WTC11 (cell line): ENCODE results near the gene CXorf58. TPM values are rescaled to one million over a fixed set of nuclear protein-coding genes. Genes with fewer than 3 reads are reported as not detected.

ENCODE experiments used
- ATAC-seq: fragments of 200-7000 bp; cut with Tn5 transposase; 2 replicates; pipeline ENCODE4 v1.10.0; 2021; ENCODE audit warnings: mild to moderate bottlenecking, moderate library complexity
- CTCF ChIA-PET: fragments of 300-600 bp; sonication (Branson Sonifier 250); formaldehyde crosslinking; loops from one replicate; lab custom pipeline; 2021; ENCODE audit warnings: antibody characterized with exemption; lab: Charles Lee
- POLR2A ChIA-PET: fragments of 350-600 bp; sonication (Branson Sonifier 250); formaldehyde crosslinking; loops from one replicate; lab custom pipeline; 2021; ENCODE audit warnings: antibody characterized with exemption; lab: Charles Lee
- DNase-seq: peaks from one replicate; pipeline ENCODE4 v3.0.0; 2021; ENCODE audit warnings: low spot score
- H3K27ac Mint-ChIP-seq: 2 replicates; pipeline ENCODE4 v1.8.0; 2021; ENCODE audit warnings: mixed read lengths
- H3K27me3 Mint-ChIP-seq: 2 replicates; pipeline ENCODE4 v1.8.0; 2021; ENCODE audit warnings: low read depth, mild to moderate bottlenecking, moderate library complexity, mixed read lengths
- H3K36me3 Mint-ChIP-seq: 2 replicates; pipeline ENCODE4 v1.8.0; 2021; ENCODE audit warnings: mixed read lengths
- H3K4me1 Mint-ChIP-seq: 2 replicates; pipeline ENCODE4 v1.8.0; 2022; ENCODE audit warnings: mixed read lengths
- H3K4me3 Mint-ChIP-seq: 2 replicates; pipeline ENCODE4 v1.8.0; 2021; ENCODE audit warnings: mild to moderate bottlenecking, moderate library complexity, mixed read lengths
- H3K9me3 Mint-ChIP-seq: 2 replicates; pipeline ENCODE4 v1.8.0; 2021; ENCODE audit warnings: mixed read lengths
- CBFB ChIP-seq: sonication (generic); formaldehyde crosslinking; IDR thresholded peaks from 2 replicates; pipeline ENCODE4 v1.8.1; 2022; ENCODE audit warnings: mild to moderate bottlenecking, low read depth, missing genetic modification reagents
- HMGA2 ChIP-seq: fragments of 250-450 bp; sonication (Bioruptor Pico); IDR thresholded peaks from 2 replicates; pipeline ENCODE4 v1.4.0; 2021; ENCODE audit warnings: mild to moderate bottlenecking, moderate library complexity
- JUN ChIP-seq: sonication (generic); formaldehyde crosslinking; IDR thresholded peaks from 2 replicates; pipeline ENCODE4 v1.8.0; 2023; ENCODE audit warnings: mild to moderate bottlenecking, missing genetic modification reagents
- KAT7 ChIP-seq: sonication (generic); formaldehyde crosslinking; IDR thresholded peaks from 2 replicates; pipeline ENCODE4 v1.8.1; 2023; ENCODE audit warnings: missing genetic modification reagents, mild to moderate bottlenecking, borderline replicate concordance
- NFE2L1 ChIP-seq: sonication (generic); formaldehyde crosslinking; IDR thresholded peaks from 2 replicates; pipeline ENCODE4 v1.8.1; 2023; ENCODE audit warnings: missing genetic modification reagents
- RELA ChIP-seq: sonication (generic); formaldehyde crosslinking; IDR thresholded peaks from 2 replicates; pipeline ENCODE4 v1.8.1; 2022; ENCODE audit warnings: missing genetic modification reagents, mild to moderate bottlenecking, borderline replicate concordance
- TEAD1 ChIP-seq: sonication (generic); formaldehyde crosslinking; IDR thresholded peaks from 2 replicates; pipeline ENCODE4 v1.8.0; 2022; ENCODE audit warnings: mild to moderate bottlenecking, missing genetic modification reagents
- TEAD4 ChIP-seq: sonication (generic); formaldehyde crosslinking; IDR thresholded peaks from 2 replicates; pipeline ENCODE4 v1.8.0; 2022; ENCODE audit warnings: mild to moderate bottlenecking, missing genetic modification reagents
- ZNF232 ChIP-seq: sonication (generic); formaldehyde crosslinking; IDR thresholded peaks from 2 replicates; pipeline ENCODE4 v1.8.0; 2022; ENCODE audit warnings: mild to moderate bottlenecking, missing genetic modification reagents
- ZNF396 ChIP-seq: fragments of 250-450 bp; sonication (Bioruptor Pico); IDR thresholded peaks from 2 replicates; pipeline ENCODE4 v1.8.0; 2021; ENCODE audit warnings: mild to moderate bottlenecking, moderate library complexity, borderline replicate concordance
- total RNA-seq: library from RNA; stranded (reverse); gene quantifications from 3 replicates; pipeline ENCODE4 v1.2.3, GENCODE V29; 2021
- TF ChIP-seq, protein P1 (sequence below): fragments of 250-450 bp; sonication (Bioruptor Pico); IDR thresholded peaks from 2 replicates; pipeline ENCODE4 v1.8.0; 2021; ENCODE audit warnings: mild to moderate bottlenecking
- TF ChIP-seq, protein P2 (sequence below): sonication (generic); formaldehyde crosslinking; IDR thresholded peaks from 2 replicates; pipeline ENCODE4 v1.8.0; 2022; ENCODE audit warnings: mild to moderate bottlenecking, missing genetic modification reagents
- TF ChIP-seq, protein P3 (sequence below): fragments of 250-450 bp; sonication (Bioruptor Pico); IDR thresholded peaks from 2 replicates; pipeline ENCODE4 v1.9.0; 2021; ENCODE audit warnings: mild to moderate bottlenecking, borderline replicate concordance
- TF ChIP-seq, protein P4 (sequence below): fragments of 250-450 bp; sonication (Bioruptor Pico); IDR thresholded peaks from 2 replicates; pipeline ENCODE4 v2.1.2; 2022; ENCODE audit warnings: mild to moderate bottlenecking, moderate library complexity
- TF ChIP-seq, protein P5 (sequence below): fragments of 200-600 bp; IDR thresholded peaks from 2 replicates; pipeline ENCODE4 v1.8.0; 2022; ENCODE audit warnings: antibody characterized with exemption
- TF ChIP-seq, protein P6 (sequence below): fragments of 250-450 bp; sonication (Bioruptor Pico); IDR thresholded peaks from 2 replicates; pipeline ENCODE4 v1.9.0; 2021; ENCODE audit warnings: mild to moderate bottlenecking

Gene CXorf58
- total RNA-seq, 1 experiment from 2014 or later, result not detected

DNA sequence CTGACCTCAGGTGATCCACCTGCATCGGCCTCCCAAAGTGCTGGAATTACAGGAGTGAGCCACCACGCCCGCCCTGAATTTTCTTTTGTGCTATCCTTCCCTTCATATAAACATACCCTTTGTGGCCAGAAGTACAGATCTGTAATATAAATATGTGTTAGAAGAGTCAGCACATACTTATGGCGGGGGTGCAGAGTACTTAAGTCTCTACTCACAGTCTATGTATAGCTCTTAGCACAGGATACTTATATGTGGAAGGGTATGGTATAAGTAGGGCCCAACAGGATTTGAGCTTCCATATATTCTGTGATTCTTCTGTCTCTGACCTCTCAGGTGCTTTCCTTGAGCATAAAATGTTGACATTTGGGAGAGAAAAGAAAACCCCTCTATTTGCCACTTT lies 18.2 kb downstream of the CXorf58 start (continued):
- TF ChIP-seq, protein P1, sequence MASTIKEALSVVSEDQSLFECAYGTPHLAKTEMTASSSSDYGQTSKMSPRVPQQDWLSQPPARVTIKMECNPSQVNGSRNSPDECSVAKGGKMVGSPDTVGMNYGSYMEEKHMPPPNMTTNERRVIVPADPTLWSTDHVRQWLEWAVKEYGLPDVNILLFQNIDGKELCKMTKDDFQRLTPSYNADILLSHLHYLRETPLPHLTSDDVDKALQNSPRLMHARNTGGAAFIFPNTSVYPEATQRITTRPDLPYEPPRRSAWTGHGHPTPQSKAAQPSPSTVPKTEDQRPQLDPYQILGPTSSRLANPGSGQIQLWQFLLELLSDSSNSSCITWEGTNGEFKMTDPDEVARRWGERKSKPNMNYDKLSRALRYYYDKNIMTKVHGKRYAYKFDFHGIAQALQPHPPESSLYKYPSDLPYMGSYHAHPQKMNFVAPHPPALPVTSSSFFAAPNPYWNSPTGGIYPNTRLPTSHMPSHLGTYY, result no peak
- TF ChIP-seq CBFB (CRISPR knock-in tag), result no peak
- no peak for TF ChIP-seq HMGA2 (CRISPR knock-in tag)
- TF ChIP-seq, protein P2, sequence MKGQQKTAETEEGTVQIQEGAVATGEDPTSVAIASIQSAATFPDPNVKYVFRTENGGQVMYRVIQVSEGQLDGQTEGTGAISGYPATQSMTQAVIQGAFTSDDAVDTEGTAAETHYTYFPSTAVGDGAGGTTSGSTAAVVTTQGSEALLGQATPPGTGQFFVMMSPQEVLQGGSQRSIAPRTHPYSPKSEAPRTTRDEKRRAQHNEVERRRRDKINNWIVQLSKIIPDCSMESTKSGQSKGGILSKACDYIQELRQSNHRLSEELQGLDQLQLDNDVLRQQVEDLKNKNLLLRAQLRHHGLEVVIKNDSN (CRISPR knock-in tag), result no peak
- TF ChIP-seq ZNF232, result no peak
- TF ChIP-seq TEAD1, result no peak
- TF ChIP-seq, all 79 proteins: peak for 0

DNA sequence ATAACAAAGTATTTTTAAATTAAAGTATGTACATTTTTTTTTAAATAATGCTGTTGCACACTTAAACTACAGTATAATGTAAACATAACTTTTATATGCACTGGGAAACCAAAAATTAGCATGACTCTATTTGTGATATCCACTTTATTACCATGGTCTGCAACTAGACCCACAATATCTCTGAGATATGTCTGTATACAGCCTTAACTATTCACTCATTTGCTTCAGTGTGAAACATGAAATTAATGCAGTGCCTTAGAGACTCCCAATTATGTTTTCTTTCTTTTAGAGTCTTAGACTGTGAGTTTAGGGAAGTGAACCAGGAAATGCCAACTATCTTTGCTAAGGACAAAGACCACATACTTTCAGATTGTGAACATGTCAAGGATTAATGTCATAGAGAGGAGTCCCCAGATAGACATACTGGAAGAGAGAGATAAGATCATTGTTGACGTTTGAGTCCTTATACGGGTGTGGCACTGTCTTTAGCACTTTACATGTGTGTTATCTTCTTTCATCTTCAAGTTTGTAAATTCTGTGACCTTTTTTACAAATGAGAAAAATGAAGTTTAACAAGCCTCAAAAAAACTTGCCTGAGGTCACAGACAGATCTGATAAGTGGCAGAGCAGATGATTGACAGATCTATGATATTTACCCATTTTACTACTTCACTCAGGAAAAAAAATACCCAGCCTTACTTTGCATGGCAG lies 23.2 kb downstream of the CXorf58 start:
- no peaks in the 10 kb centered on the region for H3K9me3 Mint-ChIP-seq
- no peak for DNase-seq
- no peaks in the 10 kb centered on the region for H3K4me1 Mint-ChIP-seq
- no peak overlapping the region for H3K4me3 Mint-ChIP-seq
- ChIA-PET POLR2A (no interaction called here), CTCF (no interaction called here)
- H3K27me3 Mint-ChIP-seq, result no peaks in the 10 kb centered on the region
- no peaks in the 10 kb centered on the region for H3K36me3 Mint-ChIP-seq
- TF ChIP-seq, protein P3, sequence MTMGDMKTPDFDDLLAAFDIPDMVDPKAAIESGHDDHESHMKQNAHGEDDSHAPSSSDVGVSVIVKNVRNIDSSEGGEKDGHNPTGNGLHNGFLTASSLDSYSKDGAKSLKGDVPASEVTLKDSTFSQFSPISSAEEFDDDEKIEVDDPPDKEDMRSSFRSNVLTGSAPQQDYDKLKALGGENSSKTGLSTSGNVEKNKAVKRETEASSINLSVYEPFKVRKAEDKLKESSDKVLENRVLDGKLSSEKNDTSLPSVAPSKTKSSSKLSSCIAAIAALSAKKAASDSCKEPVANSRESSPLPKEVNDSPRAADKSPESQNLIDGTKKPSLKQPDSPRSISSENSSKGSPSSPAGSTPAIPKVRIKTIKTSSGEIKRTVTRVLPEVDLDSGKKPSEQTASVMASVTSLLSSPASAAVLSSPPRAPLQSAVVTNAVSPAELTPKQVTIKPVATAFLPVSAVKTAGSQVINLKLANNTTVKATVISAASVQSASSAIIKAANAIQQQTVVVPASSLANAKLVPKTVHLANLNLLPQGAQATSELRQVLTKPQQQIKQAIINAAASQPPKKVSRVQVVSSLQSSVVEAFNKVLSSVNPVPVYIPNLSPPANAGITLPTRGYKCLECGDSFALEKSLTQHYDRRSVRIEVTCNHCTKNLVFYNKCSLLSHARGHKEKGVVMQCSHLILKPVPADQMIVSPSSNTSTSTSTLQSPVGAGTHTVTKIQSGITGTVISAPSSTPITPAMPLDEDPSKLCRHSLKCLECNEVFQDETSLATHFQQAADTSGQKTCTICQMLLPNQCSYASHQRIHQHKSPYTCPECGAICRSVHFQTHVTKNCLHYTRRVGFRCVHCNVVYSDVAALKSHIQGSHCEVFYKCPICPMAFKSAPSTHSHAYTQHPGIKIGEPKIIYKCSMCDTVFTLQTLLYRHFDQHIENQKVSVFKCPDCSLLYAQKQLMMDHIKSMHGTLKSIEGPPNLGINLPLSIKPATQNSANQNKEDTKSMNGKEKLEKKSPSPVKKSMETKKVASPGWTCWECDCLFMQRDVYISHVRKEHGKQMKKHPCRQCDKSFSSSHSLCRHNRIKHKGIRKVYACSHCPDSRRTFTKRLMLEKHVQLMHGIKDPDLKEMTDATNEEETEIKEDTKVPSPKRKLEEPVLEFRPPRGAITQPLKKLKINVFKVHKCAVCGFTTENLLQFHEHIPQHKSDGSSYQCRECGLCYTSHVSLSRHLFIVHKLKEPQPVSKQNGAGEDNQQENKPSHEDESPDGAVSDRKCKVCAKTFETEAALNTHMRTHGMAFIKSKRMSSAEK (CRISPR knock-in tag), result no peak
- TF ChIP-seq, protein P4, sequence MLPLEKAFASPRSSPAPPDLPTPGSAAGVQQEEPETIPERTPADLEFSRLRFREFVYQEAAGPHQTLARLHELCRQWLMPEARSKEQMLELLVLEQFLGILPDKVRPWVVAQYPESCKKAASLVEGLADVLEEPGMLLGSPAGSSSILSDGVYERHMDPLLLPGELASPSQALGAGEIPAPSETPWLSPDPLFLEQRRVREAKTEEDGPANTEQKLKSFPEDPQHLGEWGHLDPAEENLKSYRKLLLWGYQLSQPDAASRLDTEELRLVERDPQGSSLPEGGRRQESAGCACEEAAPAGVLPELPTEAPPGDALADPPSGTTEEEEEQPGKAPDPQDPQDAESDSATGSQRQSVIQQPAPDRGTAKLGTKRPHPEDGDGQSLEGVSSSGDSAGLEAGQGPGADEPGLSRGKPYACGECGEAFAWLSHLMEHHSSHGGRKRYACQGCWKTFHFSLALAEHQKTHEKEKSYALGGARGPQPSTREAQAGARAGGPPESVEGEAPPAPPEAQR, result no peak
- no peak for TF ChIP-seq ZNF232
- TF ChIP-seq JUN, result no peak
- no peak for TF ChIP-seq ZNF396 (CRISPR knock-in tag)
- TF ChIP-seq, protein P5, sequence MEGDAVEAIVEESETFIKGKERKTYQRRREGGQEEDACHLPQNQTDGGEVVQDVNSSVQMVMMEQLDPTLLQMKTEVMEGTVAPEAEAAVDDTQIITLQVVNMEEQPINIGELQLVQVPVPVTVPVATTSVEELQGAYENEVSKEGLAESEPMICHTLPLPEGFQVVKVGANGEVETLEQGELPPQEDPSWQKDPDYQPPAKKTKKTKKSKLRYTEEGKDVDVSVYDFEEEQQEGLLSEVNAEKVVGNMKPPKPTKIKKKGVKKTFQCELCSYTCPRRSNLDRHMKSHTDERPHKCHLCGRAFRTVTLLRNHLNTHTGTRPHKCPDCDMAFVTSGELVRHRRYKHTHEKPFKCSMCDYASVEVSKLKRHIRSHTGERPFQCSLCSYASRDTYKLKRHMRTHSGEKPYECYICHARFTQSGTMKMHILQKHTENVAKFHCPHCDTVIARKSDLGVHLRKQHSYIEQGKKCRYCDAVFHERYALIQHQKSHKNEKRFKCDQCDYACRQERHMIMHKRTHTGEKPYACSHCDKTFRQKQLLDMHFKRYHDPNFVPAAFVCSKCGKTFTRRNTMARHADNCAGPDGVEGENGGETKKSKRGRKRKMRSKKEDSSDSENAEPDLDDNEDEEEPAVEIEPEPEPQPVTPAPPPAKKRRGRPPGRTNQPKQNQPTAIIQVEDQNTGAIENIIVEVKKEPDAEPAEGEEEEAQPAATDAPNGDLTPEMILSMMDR, result no peak
- no peak for TF ChIP-seq RELA
- TF ChIP-seq, protein P1, result no peak
- TF ChIP-seq, protein P6, sequence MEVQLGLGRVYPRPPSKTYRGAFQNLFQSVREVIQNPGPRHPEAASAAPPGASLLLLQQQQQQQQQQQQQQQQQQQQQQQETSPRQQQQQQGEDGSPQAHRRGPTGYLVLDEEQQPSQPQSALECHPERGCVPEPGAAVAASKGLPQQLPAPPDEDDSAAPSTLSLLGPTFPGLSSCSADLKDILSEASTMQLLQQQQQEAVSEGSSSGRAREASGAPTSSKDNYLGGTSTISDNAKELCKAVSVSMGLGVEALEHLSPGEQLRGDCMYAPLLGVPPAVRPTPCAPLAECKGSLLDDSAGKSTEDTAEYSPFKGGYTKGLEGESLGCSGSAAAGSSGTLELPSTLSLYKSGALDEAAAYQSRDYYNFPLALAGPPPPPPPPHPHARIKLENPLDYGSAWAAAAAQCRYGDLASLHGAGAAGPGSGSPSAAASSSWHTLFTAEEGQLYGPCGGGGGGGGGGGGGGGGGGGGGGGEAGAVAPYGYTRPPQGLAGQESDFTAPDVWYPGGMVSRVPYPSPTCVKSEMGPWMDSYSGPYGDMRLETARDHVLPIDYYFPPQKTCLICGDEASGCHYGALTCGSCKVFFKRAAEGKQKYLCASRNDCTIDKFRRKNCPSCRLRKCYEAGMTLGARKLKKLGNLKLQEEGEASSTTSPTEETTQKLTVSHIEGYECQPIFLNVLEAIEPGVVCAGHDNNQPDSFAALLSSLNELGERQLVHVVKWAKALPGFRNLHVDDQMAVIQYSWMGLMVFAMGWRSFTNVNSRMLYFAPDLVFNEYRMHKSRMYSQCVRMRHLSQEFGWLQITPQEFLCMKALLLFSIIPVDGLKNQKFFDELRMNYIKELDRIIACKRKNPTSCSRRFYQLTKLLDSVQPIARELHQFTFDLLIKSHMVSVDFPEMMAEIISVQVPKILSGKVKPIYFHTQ, result no peak
- TF ChIP-seq KAT7, result no peak
- TF ChIP-seq NFE2L1 (CRISPR knock-in tag), result no peak
- TF ChIP-seq TEAD4 (CRISPR knock-in tag), result no peak
- H3K27ac Mint-ChIP-seq, result no peak overlapping the region; the same call in 1 of the 2 replicates
- ATAC-seq, result no peak
